GM13976 (cell line): Measurements from ENCODE around the gene NR2F1-AS1.

Experiments
- DNase-seq: peaks from one replicate; pipeline ENCODE4 v3.0.0; 2012; ENCODE audit warnings: low spot score
- in situ Hi-C: fragments of 300-500 bp; cut with MboI; formaldehyde crosslinking; loops from one replicate; pipeline ENCODE4 v1.12.0; 2022; ENCODE audit warnings: low sequenced_read_pairs, mixed read lengths, inconsistent platforms; ENCODE audit not compliant: unreplicated experiment
- TF ChIP-seq, protein P1 (sequence below): IDR thresholded peaks from 2 replicates; pipeline ENCODE4 v1.5.1; 2012; ENCODE audit warnings: borderline replicate concordance, mild to moderate bottlenecking; ENCODE audit not compliant: insufficient read depth; ENCODE audit errors: extremely low read depth, missing control alignments, control extremely low read depth

NR2F1-AS1 gene

GRCh38 chr5:93599399-93600120, 18.5 kb upstream of the NR2F1-AS1 start:
- TF ChIP-seq, protein P1, sequence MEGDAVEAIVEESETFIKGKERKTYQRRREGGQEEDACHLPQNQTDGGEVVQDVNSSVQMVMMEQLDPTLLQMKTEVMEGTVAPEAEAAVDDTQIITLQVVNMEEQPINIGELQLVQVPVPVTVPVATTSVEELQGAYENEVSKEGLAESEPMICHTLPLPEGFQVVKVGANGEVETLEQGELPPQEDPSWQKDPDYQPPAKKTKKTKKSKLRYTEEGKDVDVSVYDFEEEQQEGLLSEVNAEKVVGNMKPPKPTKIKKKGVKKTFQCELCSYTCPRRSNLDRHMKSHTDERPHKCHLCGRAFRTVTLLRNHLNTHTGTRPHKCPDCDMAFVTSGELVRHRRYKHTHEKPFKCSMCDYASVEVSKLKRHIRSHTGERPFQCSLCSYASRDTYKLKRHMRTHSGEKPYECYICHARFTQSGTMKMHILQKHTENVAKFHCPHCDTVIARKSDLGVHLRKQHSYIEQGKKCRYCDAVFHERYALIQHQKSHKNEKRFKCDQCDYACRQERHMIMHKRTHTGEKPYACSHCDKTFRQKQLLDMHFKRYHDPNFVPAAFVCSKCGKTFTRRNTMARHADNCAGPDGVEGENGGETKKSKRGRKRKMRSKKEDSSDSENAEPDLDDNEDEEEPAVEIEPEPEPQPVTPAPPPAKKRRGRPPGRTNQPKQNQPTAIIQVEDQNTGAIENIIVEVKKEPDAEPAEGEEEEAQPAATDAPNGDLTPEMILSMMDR, result no peak
- no peak for DNase-seq
- in situ Hi-C loops, result loop anchor here (25.0 kb wide), 1 partner anchor 313 kb away; no protein-coding TSS in a partner anchor

DNA sequence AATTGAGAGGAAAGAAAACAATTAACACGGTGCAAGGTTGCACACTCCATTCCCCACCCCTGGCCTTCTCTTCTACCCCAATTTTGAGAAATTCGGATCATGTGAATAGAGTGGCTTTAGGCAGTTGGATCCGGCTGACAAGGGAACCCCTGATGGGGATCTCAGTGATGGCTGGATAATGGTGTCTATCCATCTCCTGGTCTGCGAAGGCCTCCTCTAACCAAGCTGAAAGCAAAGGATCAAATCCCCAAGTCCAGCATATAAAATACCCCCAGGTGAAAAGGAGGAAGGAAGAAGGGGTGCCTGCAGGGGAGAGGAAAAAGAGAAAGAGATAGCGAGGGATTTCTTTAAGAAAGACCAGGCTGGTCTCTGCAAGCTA, 18.0 kb upstream of the NR2F1-AS1 start:
- TF ChIP-seq, protein P1, result no peak
- DNase-seq, result no peak
- in situ Hi-C loops, result loop anchor here (25.0 kb wide), 1 partner anchor 313 kb away; no protein-coding TSS in a partner anchor

DNA sequence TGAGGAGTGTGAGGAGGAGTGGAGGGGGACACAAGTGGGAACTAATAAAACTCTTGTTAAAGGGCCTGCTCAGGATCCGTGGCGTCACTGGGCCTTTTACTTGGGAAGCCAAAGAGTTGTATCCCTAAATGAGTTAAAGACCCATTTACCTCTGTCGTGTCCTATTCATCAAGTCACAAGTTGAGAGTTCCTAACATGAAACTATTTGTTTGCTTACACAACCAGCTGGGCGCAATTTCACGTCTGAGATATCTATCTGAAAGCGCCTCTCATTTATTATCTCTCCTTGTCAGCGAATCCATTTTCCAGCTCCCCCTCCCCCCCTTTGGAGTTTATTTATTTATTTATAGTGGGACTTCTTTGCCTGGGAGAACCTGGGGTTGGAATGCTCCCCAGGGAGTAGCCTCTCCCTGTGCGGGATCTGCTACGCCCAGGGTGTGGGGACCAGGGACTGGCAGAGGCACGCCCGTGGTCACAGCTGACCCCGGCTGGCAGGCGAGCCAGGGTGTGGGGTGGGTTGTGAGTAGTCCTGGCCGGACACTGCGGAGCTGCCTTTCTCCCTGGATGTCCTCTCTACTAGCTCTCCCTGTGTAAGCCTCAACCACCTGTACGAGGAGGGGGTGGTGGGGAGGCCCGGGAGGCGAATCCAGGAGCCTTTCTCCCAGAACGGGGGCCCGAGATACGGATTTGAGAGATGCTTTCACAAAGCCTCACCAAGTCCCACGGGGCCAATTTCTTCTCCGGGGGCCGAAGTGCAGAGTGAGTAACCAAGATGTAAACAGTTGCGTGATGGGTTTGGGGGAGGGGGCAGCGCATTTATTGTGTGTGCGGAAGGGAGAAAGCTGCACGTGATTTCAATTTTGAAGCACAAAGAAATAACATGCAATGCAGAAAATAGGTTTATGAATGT, 17.3 kb upstream of the NR2F1-AS1 start:
- DNase-seq, result no peak
- in situ Hi-C loops, result loop anchor here (25.0 kb wide), 1 partner anchor 314 kb away; no protein-coding TSS in a partner anchor

DNA sequence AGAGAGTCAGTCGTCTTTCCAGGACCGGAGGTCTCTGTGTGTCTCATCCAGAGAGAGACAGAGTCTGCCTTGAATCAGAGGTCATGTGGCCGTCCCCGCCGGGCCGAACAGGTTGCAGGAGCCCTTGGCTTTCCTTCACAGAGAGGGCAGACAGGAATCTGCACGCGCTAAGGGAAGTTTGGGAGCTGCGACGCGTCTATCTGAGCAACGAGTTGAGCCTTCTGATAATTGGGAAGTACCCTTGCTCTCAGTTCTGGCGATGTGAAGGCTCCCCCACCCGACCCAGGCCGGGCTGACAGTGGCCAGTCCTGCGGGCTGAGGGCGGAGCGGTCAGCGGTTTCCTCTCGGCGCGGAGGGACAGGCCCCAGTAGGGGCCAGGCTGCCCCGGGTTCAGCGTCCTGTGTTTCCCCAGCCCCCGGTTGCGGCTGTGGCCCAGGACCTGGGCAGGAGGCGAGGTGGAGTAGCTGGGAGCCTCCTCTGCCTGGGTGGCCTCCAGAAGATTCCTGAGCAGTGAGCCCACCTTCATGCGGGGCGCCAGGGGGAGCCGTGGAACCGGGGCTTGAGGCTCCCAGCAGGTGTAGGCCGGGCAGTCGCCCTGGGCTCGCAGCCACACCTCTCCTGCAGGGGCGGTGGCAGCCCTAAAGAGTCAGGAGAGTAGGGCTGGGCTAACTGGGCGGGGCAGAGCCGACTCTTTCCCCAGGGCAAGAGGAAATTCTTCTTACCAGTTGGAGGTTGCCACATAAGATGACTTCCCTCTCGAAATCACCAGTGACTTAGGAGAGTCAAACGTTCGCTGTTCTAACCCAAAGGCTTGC, 15.9 kb upstream of the NR2F1-AS1 start:
- in situ Hi-C loops, result loop anchor here (25.0 kb wide), 1 partner anchor 315 kb away; no protein-coding TSS in a partner anchor
- DNase-seq, result peak; percentile 54
- TF ChIP-seq, protein P1, result peak; percentile 11

More for the DNA sequence above, 17.3 kb upstream of the NR2F1-AS1 start:
- TF ChIP-seq, protein P1, result no peak

DNA sequence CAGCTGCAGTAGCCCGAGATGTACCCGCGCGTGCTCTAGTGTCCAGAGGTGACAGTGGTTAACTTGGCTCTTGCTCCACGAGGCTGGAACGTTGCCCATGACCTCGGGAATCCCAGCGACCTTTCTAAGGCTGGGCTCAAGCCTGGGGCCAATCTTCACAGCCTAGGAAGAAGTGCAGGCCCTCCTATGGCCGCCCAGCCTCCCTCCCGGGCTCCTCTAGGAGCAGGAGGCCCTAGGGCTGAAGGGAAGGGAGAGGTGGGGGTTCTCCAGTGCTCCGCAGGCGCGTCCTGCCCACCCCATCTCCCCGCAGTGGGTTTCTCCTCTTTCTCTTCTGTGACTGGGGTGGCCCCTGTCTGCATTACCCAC, 15.3 kb upstream of the NR2F1-AS1 start:
- DNase-seq, result no peak
- TF ChIP-seq, protein P1, result no peak
- in situ Hi-C loops, result loop anchor here (25.0 kb wide), 1 partner anchor 316 kb away; no protein-coding TSS in a partner anchor
